ENCODE results near the gene JAGN1.

DNA sequence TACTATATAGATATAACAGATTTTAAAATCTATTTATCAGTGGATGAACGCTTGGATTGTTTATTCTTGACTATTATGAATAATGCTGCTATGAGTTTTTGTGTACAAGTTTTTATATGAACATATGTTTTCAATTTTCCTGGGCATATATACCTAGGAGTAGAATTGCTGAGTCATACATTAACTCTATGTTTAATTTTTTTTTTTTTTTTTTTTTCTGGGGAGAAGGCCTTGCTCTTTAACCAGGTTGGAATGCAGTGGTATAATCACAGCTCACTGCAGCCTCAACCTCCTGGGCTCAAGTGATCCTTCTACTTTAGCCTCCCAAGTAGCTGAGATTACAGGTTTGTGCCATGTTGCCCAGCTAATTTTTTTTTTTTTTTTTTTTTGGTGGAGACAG is 19.4 kb upstream of the JAGN1 start:
- TF ChIP-seq ZNF384 (IDR thresholded peaks at IDR 0.05) = no peak
- no peak for TF ChIP-seq BHLHE40 (IDR thresholded peaks at IDR 0.05; ENCODE audit: borderline replicate concordance)
- TF ChIP-seq SUZ12 (IDR thresholded peaks at IDR 0.05) = no peak
- no peak for TF ChIP-seq TARDBP (IDR thresholded peaks at IDR 0.05)
- TF ChIP-seq SP1 (IDR thresholded peaks at IDR 0.05) = no peak
- TF ChIP-seq CTBP1 (IDR thresholded peaks at IDR 0.05; ENCODE audit: borderline replicate concordance) = no peak
- no peak for TF ChIP-seq ARNT (IDR thresholded peaks at IDR 0.05)
- no peak for TF ChIP-seq FOXA1 (IDR thresholded peaks at IDR 0.05)
- TF ChIP-seq, protein P1, sequence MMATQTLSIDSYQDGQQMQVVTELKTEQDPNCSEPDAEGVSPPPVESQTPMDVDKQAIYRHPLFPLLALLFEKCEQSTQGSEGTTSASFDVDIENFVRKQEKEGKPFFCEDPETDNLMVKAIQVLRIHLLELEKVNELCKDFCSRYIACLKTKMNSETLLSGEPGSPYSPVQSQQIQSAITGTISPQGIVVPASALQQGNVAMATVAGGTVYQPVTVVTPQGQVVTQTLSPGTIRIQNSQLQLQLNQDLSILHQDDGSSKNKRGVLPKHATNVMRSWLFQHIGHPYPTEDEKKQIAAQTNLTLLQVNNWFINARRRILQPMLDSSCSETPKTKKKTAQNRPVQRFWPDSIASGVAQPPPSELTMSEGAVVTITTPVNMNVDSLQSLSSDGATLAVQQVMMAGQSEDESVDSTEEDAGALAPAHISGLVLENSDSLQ (IDR thresholded peaks at IDR 0.05) = no peak
- no peak for TF ChIP-seq FOXM1 (IDR thresholded peaks at IDR 0.05; ENCODE audit: borderline replicate concordance)
- no peak for TF ChIP-seq NFRKB (IDR thresholded peaks at IDR 0.05)
- no peak for TF ChIP-seq ELF4 (IDR thresholded peaks at IDR 0.05)

Measured in HEK293T (cell line).